Measurements from ENCODE around the gene CADPS2. TPM values are rescaled to one million over a fixed set of nuclear protein-coding genes. Genes with fewer than 3 reads are reported as not detected.

The CADPS2 gene
- total RNA-seq (2021) (10.2 to 12.2 TPM (median 11.5 TPM) in 3 replicates), Bru-seq, nascent RNA (percentile 57 among the genes with signal in this experiment)
- long read RNA-seq, experiment 1, partial matches to known transcripts: 17 of 75 reads
- long read RNA-seq, experiment 1, other reads (novel, unspliced or antisense): 57 of 75 reads
- long read RNA-seq, experiment 2, partial matches to known transcripts: 6 of 16 reads
- long read RNA-seq, experiment 2, other reads (novel, unspliced or antisense): 10 of 16 reads
- long read RNA-seq, experiment 3, partial matches to known transcripts: 0 of 1 reads
- long read RNA-seq, experiment 3, other reads (novel, unspliced or antisense): 1 of 1 reads

DNA sequence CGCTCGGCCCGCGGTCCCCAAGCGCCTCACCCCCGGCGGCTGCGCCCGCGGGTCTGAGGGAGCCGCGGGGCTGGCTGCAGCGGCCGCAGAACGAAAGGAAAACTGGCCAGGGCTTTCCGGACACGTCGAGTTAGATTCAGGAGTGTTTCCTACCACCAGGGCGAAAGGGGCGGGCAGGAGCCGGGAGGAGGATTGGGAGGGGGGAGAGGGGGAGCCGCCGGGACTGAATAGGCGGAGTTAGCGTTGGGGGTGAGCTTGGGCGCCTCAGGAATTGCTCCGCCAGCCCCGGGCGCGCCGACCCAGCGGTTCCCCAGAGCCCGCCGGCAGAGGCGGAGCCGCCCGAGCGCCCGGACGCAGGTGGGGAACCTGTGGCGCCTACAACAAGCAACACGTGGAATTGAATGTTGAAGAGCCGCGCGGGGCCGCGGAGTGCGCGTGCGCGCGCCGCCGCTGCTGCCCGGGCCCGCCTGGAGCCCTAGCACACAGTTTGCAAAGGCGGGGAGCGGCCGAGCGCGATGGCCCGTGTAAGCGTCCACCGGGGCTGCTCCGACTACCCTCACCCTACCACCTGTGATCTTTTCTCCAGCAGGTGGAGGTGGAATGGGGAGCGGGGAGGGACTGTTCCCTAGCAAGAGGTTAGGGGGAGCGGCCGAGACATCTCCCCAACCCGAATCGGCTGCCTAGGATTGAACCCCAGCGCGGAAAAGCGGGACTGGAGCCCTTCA lies at the start of gene CADPS2:
TSS of gene CADPS2 (minus strand) at position 104 of the 725 bp plus-strand sequence. CDS start 123 bp downstream, outside the sequence.
- no peaks in the 10 kb centered on the region for H3K36me3 Mint-ChIP-seq
- H3K9me3 Mint-ChIP-seq: no peaks in the 10 kb centered on the region
- ATAC-seq (peak; percentile 79), DNase-seq (ENCODE audit: low spot score) (peak; percentile 85)
- peak within 1 kb of the TSS; percentile 90 for H3K4me3 Mint-ChIP-seq
- H3K27me3 Mint-ChIP-seq (ENCODE audit: low read depth): peaks cover 37% of the 10 kb centered on the region
- ChIA-PET POLR2A (interaction anchor here (0.5 to 1.4 kb wide), 4 partner anchors 12 to 274 kb away, joined by 3 to 4 read pairs (median 4); no protein-coding TSS in a partner anchor), CTCF (interaction anchor here (0.6 to 2.8 kb wide), 6 partner anchors 52 to 200 kb away, joined by 3 to 41 read pairs (median 4); no protein-coding TSS in a partner anchor)
- peaks cover 39% of the 10 kb centered on the region for H3K4me1 Mint-ChIP-seq
- H3K27ac Mint-ChIP-seq: no peak within 1 kb of the TSS
- no peak for TF ChIP-seq CREB1 (CRISPR knock-in tag; IDR thresholded peaks at IDR 0.05)
- TF ChIP-seq, protein P1, sequence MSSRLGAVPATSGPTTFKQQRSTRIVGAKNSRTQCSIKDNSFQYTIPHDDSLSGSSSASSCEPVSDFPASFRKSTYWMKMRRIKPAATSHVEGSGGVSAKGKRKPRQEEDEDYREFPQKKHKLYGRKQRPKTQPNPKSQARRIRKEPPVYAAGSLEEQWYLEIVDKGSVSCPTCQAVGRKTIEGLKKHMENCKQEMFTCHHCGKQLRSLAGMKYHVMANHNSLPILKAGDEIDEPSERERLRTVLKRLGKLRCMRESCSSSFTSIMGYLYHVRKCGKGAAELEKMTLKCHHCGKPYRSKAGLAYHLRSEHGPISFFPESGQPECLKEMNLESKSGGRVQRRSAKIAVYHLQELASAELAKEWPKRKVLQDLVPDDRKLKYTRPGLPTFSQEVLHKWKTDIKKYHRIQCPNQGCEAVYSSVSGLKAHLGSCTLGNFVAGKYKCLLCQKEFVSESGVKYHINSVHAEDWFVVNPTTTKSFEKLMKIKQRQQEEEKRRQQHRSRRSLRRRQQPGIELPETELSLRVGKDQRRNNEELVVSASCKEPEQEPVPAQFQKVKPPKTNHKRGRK (CRISPR knock-in tag; IDR thresholded peaks at IDR 0.05; ENCODE audit: borderline replicate concordance): no peak
- no peak for TF ChIP-seq TCF7 (CRISPR knock-in tag; IDR thresholded peaks at IDR 0.05; ENCODE audit: low read depth)
- peak; percentile 32; the same call in 1 of the 2 replicates for TF ChIP-seq ETV6 (CRISPR knock-in tag; IDR thresholded peaks at IDR 0.05)
- TF ChIP-seq, protein P2, sequence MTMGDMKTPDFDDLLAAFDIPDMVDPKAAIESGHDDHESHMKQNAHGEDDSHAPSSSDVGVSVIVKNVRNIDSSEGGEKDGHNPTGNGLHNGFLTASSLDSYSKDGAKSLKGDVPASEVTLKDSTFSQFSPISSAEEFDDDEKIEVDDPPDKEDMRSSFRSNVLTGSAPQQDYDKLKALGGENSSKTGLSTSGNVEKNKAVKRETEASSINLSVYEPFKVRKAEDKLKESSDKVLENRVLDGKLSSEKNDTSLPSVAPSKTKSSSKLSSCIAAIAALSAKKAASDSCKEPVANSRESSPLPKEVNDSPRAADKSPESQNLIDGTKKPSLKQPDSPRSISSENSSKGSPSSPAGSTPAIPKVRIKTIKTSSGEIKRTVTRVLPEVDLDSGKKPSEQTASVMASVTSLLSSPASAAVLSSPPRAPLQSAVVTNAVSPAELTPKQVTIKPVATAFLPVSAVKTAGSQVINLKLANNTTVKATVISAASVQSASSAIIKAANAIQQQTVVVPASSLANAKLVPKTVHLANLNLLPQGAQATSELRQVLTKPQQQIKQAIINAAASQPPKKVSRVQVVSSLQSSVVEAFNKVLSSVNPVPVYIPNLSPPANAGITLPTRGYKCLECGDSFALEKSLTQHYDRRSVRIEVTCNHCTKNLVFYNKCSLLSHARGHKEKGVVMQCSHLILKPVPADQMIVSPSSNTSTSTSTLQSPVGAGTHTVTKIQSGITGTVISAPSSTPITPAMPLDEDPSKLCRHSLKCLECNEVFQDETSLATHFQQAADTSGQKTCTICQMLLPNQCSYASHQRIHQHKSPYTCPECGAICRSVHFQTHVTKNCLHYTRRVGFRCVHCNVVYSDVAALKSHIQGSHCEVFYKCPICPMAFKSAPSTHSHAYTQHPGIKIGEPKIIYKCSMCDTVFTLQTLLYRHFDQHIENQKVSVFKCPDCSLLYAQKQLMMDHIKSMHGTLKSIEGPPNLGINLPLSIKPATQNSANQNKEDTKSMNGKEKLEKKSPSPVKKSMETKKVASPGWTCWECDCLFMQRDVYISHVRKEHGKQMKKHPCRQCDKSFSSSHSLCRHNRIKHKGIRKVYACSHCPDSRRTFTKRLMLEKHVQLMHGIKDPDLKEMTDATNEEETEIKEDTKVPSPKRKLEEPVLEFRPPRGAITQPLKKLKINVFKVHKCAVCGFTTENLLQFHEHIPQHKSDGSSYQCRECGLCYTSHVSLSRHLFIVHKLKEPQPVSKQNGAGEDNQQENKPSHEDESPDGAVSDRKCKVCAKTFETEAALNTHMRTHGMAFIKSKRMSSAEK (CRISPR knock-in tag; IDR thresholded peaks at IDR 0.05; ENCODE audit: borderline replicate concordance): no peak
- peak; percentile 79; the same call in 1 of the 2 replicates for TF ChIP-seq CREM (CRISPR knock-in tag; IDR thresholded peaks at IDR 0.05)
- peak; percentile 30 for TF ChIP-seq SP1 (CRISPR knock-in tag; conservative IDR thresholded peaks at IDR 0.05)
- TF ChIP-seq, protein P3, sequence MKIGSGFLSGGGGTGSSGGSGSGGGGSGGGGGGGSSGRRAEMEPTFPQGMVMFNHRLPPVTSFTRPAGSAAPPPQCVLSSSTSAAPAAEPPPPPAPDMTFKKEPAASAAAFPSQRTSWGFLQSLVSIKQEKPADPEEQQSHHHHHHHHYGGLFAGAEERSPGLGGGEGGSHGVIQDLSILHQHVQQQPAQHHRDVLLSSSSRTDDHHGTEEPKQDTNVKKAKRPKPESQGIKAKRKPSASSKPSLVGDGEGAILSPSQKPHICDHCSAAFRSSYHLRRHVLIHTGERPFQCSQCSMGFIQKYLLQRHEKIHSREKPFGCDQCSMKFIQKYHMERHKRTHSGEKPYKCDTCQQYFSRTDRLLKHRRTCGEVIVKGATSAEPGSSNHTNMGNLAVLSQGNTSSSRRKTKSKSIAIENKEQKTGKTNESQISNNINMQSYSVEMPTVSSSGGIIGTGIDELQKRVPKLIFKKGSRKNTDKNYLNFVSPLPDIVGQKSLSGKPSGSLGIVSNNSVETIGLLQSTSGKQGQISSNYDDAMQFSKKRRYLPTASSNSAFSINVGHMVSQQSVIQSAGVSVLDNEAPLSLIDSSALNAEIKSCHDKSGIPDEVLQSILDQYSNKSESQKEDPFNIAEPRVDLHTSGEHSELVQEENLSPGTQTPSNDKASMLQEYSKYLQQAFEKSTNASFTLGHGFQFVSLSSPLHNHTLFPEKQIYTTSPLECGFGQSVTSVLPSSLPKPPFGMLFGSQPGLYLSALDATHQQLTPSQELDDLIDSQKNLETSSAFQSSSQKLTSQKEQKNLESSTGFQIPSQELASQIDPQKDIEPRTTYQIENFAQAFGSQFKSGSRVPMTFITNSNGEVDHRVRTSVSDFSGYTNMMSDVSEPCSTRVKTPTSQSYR (CRISPR knock-in tag; IDR thresholded peaks at IDR 0.05): 0 out of 2 replicates have a peak, but pooled peaks have one; percentile 19
- TF ChIP-seq ZNF219 (CRISPR knock-in tag; IDR thresholded peaks at IDR 0.05; ENCODE audit: borderline replicate concordance): no peak
- TF ChIP-seq, protein P4, sequence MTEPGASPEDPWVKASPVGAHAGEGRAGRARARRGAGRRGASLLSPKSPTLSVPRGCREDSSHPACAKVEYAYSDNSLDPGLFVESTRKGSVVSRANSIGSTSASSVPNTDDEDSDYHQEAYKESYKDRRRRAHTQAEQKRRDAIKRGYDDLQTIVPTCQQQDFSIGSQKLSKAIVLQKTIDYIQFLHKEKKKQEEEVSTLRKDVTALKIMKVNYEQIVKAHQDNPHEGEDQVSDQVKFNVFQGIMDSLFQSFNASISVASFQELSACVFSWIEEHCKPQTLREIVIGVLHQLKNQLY (CRISPR knock-in tag; IDR thresholded peaks at IDR 0.05): no peak
- peak; percentile 76; the same call in 1 of the 2 replicates for TF ChIP-seq ZNF138 (CRISPR knock-in tag; conservative IDR thresholded peaks at IDR 0.05)
- no peak for TF ChIP-seq FOXP1 (CRISPR knock-in tag; IDR thresholded peaks at IDR 0.05; ENCODE audit: borderline replicate concordance)
- no peak for TF ChIP-seq CBFB (CRISPR knock-in tag; IDR thresholded peaks at IDR 0.05; ENCODE audit: low read depth)
- no peak for TF ChIP-seq ZNF263 (CRISPR knock-in tag; IDR thresholded peaks at IDR 0.05; ENCODE audit: low read depth)
- TF ChIP-seq ATF1 (CRISPR knock-in tag; IDR thresholded peaks at IDR 0.05): peak; percentile 78; the same call in 1 of the 2 replicates
- TF ChIP-seq ELF4 (CRISPR knock-in tag; IDR thresholded peaks at IDR 0.05; ENCODE audit: low read depth): no peak
- TF ChIP-seq, protein P5, sequence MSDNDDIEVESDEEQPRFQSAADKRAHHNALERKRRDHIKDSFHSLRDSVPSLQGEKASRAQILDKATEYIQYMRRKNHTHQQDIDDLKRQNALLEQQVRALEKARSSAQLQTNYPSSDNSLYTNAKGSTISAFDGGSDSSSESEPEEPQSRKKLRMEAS (CRISPR knock-in tag; IDR thresholded peaks at IDR 0.05): peak; percentile 82; the same call in 1 of the 2 replicates
- TF ChIP-seq, protein P6, sequence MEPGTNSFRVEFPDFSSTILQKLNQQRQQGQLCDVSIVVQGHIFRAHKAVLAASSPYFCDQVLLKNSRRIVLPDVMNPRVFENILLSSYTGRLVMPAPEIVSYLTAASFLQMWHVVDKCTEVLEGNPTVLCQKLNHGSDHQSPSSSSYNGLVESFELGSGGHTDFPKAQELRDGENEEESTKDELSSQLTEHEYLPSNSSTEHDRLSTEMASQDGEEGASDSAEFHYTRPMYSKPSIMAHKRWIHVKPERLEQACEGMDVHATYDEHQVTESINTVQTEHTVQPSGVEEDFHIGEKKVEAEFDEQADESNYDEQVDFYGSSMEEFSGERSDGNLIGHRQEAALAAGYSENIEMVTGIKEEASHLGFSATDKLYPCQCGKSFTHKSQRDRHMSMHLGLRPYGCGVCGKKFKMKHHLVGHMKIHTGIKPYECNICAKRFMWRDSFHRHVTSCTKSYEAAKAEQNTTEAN (CRISPR knock-in tag; IDR thresholded peaks at IDR 0.05): no peak
- TF ChIP-seq, protein P7, sequence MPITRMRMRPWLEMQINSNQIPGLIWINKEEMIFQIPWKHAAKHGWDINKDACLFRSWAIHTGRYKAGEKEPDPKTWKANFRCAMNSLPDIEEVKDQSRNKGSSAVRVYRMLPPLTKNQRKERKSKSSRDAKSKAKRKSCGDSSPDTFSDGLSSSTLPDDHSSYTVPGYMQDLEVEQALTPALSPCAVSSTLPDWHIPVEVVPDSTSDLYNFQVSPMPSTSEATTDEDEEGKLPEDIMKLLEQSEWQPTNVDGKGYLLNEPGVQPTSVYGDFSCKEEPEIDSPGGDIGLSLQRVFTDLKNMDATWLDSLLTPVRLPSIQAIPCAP (CRISPR knock-in tag; IDR thresholded peaks at IDR 0.05): no peak; the same call in 1 of the 2 replicates
- peak; percentile 95 for TF ChIP-seq ZNF121 (CRISPR knock-in tag; IDR thresholded peaks at IDR 0.05)
- no peak for TF ChIP-seq NR3C1 (CRISPR knock-in tag; conservative IDR thresholded peaks at IDR 0.05; ENCODE audit: low read depth)
- TF ChIP-seq TEAD4 (CRISPR knock-in tag; IDR thresholded peaks at IDR 0.05): no peak

Data from WTC11 (cell line).